Right lobe of liver (tissue), 4 donors: ENCODE measurements around the gene ZBTB44.

Experiments
- CTCF ChIP-seq, 4 donors: fragments of 200-600 bp in 3 of 4; fragments of 450-650 bp in 1 of 4; IDR thresholded peaks; one replicate each; pipeline versions ENCODE4 v1.5.1 to v1.8.0; 2016 to 2022; ENCODE audit warnings: antibody characterized with exemption in 4 of 4, mild to moderate bottlenecking in 2 of 4
- POLR2A ChIP-seq: fragments of 450-650 bp; IDR thresholded peaks from one replicate; pipeline ENCODE4 v1.6.1; 2017; ENCODE audit warnings: antibody characterized with exemption, mild to moderate bottlenecking
- donor health status: DM: no; HTN: no; CAD: no.
- donor health status: DM: no; HTN: no; CAD: no.
- donor health status: DM: no; HTN: yes; CAD: no.

- no peak for TF ChIP-seq CTCF (IDR thresholded peaks at IDR 0.05)
- no peak for TF ChIP-seq POLR2A
Observed at GRCh38 chr11:130328420-130328819, 13.7 kb upstream of the ZBTB44 start.
